Measurements from ENCODE around the gene TAF11L13.
"Not testable (repeated sequence)": the region's sequence is repeated elsewhere in the genome, so short reads cannot be mapped to it uniquely, and the experiment has no call there.

Gene TAF11L13

DNA sequence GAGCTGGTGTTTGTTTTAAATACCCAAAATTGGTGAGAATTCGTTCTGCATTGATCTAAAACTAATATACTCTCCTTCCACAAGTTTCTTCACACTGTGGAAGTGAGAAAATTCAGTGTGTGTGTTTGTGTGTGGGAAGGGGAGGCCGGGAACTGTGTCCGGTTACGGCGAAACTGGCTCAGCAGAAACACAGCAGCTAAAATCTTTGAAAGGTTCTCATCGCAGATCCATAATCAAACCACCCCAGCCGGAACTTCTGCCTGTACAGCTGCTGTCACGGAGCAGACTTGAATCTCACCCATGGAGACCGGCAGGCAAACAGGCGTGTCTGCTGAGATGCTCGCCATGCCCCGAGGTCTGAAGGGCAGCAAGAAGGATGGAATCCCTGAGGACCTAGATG lies at the start of gene TAF11L13:
TSS of gene TAF11L13 (plus strand) at position 301 of the 400 bp plus-strand sequence.
- not testable (repeated sequence) for DNase-seq (ENCODE audit: low read depth)

DNA sequence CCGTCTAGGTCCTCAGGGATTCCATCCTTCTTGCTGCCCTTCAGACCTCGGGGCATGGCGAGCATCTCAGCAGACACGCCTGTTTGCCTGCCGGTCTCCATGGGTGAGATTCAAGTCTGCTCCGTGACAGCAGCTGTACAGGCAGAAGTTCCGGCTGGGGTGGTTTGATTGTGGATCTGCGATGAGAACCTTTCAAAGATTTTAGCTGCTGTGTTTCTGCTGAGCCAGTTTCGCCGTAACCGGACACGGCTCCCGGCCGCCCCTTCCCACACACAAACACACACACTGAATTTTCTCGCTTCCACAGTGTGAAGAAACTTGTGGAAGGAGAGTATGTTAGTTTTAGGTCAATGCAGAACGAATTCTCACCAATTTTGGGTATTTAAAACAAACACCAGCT lies 46.2 kb upstream of the TAF11L13 start, which contains the start of gene TAF11L7:
TSS of gene TAF11L7 (minus strand) at position 101 of the 400 bp plus-strand sequence.
- not testable (repeated sequence) for DNase-seq (ENCODE audit: low read depth)

DNA sequence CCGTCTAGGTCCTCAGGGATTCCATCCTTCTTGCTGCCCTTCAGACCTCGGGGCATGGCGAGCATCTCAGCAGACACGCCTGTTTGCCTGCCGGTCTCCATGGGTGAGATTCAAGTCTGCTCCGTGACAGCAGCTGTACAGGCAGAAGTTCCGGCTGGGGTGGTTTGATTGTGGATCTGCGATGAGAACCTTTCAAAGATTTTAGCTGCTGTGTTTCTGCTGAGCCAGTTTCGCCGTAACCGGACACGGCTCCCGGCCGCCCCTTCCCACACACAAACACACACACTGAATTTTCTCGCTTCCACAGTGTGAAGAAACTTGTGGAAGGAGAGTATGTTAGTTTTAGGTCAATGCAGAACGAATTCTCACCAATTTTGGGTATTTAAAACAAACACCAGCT lies 41.0 kb upstream of the TAF11L13 start, which contains the start of gene TAF11L8:
TSS of gene TAF11L8 (minus strand) at position 101 of the 400 bp plus-strand sequence.
- not testable (repeated sequence) for DNase-seq (ENCODE audit: low read depth)

DNA sequence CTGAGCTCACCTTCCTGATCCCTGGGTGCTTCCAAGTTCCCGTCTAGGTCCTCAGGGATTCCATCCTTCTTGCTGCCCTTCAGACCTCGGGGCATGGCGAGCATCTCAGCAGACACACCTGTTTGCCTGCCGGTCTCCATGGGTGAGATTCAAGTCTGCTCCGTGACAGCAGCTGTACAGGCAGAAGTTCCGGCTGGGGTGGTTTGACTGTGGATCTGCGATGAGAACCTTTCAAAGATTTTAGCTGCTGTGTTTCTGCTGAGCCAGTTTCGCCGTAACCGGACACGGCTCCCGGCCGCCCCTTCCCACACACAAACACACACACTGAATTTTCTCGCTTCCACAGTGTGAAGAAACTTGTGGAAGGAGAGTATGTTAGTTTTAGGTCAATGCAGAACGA lies 37.6 kb upstream of the TAF11L13 start, which contains the start of gene TAF11L9:
TSS of gene TAF11L9 (minus strand) at position 140 of the 400 bp plus-strand sequence.
- DNase-seq (ENCODE audit: low read depth), result not testable (repeated sequence)

DNA sequence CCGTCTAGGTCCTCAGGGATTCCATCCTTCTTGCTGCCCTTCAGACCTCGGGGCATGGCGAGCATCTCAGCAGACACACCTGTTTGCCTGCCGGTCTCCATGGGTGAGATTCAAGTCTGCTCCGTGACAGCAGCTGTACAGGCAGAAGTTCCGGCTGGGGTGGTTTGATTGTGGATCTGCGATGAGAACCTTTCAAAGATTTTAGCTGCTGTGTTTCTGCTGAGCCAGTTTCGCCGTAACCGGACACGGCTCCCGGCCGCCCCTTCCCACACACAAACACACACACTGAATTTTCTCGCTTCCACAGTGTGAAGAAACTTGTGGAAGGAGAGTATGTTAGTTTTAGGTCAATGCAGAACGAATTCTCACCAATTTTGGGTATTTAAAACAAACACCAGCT lies 34.2 kb upstream of the TAF11L13 start, which contains the start of gene TAF11L10:
TSS of gene TAF11L10 (minus strand) at position 101 of the 400 bp plus-strand sequence.
- not testable (repeated sequence) for DNase-seq (ENCODE audit: low read depth)

DNA sequence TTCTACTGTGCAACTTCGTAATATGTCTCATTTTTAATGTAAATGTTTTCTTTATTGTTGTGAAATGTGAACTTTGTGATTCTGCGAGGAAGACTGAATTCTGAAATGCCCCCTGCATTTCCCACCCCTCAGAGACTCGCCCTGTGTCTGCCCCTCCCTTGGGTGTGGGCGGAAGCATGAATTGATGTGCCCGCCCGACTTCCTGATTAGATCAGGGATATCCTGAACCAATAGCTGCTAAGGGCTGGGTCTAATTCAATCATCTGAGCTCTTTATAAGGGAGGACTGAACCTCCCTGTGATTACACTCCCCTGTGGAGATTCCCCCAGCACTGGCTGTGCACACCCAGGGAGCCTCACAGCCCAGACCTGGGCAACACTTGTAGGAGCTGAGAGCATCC lies 28.0 kb upstream of the TAF11L13 start, which contains the start of gene TAF11L11:
TSS of gene TAF11L11 (plus strand) at position 304 of the 400 bp plus-strand sequence.
- not testable (repeated sequence) for DNase-seq (ENCODE audit: low read depth)

DNA sequence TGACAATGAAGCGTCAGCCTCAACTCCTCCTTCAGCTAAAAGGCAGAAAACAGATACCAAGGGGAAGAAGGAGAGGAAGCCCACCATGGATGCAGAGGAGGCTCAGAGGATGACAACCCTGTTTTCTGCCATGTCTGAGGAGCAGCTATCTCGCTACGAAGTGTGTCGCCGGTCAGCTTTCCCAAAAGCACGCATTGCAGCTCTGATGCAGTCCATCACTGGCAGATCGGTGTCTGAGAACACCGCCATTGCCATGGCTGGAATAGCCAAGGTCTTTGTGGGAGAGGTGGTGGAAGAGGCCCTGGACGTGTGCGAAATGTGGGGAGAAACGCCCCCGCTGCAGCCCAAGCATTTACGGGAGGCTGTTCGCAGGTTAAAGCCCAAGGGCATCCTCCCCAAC lies 26.9 kb upstream of the TAF11L13 start:
- no peak for DNase-seq (ENCODE audit: low read depth)

DNA sequence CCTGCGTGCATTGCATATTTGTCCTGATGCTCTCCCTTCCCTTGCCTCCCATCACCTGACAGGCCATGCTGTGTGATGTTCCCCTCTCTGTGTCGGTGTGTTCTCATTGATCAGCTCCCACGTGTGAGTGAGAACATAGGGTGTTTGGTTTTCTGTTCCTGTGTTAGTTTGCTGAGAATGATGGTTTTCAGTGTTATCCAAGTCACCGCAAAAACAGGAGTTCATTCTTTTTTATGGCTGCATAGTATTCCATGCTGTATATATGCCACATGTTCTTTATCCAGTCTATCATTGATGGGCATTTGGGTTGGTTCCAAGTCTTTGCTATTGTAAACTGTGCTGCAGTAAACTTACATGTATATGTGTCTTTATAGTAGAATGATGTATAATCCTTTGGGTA lies 24.4 kb upstream of the TAF11L13 start:
- not testable (repeated sequence) for DNase-seq (ENCODE audit: low read depth)

DNA sequence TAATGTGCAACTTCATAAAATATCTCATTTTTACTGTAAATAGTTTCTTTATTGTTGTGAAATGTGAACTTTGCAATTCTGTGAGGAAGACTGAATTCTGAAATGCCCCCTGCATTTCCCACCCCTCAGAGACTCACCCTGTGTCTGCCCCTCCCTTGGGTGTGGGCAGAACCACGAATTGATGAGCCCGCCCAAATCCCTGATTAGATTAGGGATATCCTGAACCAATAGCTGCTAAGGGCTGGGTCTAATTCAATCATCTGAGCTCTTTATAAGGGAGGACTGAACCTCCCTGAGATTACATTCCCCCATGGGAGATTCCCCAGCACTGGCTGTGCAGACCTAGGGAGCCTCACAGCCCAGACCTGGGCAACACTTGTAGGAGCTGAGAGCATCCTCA lies 21.8 kb upstream of the TAF11L13 start, which contains the start of gene TAF11L12:
TSS of gene TAF11L12 (plus strand) at position 301 of the 400 bp plus-strand sequence.
- DNase-seq (ENCODE audit: low read depth), result not testable (repeated sequence)

DNA sequence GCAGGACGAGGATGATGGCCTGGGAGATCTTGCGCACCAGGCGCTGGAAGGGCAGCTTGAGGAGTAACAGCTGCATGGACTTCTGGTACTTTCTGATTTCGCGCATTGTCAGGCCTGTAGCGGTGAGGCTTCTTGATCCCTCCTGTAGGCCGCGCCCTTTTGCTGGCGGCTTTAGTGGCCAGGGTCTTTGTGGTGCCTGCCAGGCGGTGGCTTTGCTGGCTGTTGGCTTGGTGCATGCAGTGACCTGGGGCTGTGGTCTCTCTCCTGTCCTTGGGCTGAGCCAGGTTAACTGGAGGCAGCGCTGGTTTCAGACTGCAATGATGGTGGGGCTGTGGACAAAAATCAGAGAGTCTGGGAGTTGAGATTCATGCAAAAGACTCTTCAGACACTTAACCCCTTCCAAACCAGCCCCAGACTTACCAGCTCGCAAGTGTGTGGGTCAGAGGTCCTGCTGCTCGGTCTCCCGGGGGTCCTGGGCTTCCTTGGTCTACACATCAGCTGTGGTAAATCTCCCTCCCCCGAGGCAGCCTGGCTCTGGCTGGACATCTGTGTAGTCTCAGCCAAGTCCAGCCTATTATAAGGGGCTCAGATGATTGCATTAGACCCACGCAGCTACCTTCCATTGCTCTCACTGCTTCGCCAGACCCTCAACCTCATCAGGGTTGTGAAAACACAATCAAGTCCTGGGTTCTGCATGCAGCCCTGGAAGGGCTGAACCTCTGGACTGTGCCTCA lies 16.8 kb upstream of the TAF11L13 start:
- DNase-seq (ENCODE audit: low read depth), result no peak

DNA sequence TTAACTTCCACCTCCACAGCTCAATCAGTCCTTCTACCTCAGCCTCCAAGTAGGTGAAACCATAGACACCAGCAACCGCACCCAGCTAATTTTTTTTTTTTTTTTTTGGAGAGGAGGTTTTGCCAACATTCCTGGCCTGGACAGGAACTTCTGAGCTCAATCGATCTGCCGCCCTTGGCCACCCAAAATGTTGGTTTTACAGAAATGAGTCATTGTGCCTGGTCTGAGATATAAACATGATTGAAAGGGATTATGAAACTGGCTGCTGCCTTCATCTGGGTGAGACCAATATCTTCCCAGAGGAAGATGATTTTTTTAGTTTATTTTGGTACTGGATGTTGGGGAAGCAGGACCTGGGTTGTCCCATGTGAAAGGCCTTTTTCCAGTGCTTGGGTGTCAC lies 12.5 kb upstream of the TAF11L13 start:
- no peak for DNase-seq (ENCODE audit: low read depth)

DNA sequence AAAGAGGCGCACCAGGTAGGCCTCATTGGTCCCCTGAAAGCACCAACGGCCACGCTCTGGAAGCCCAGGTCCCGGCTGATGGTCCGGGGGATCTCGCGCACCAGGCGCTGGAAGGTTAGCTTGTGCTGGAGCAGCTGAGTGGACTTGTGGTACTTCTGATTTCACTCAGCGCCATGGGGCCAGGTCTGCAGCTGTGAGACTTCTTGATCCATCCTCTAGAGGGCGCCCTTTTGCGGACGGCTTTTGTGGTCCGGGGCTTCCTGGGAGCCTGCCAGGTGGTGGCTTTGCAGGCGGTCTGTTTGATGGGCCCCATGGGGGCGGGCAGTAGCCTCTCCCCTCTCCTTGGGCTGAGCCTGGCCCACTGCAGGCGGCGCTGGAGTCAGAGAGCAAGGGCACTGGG lies 11.3 kb upstream of the TAF11L13 start:
- no peak for DNase-seq (ENCODE audit: low read depth)

DNA sequence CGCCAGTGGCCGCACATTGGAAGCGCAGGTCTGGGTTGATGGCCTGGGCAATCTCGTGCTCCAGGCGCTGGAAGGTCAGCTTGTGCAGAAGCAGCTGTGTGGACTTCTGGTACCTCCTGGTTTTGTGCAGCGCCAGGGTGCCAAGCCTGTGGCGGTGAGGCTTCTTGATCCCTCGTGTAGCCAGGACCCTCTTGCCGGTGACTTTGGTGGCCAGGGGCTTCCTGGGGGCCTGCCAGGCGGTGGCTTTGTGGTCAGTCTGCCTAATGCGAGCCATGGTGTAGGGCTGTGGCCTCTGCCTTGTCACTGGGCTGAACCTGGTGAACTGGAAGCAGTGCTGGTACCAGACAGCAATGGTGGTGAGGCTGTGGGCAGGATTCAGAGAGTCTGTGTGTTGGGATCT lies 6.2 kb upstream of the TAF11L13 start:
- DNase-seq (ENCODE audit: low read depth), result no peak

DNA sequence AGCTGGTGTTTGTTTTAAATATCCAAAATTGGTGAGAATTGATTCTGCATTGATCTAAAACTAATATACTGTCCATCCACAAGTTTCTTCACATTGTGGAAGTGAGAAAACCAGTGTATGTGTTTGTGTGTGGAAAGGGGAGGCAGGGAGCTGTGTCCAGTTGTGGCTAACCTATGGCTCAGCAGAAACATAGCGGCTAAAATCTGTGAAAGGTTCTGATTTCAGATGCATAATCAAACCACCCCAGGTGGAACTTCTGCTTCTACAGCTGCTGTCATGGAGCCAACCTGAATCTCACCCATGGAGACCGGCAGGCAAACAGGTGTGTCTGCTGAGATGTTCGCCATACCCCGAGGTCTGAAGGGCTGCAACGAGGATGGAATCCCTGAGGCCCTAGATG lies 2.3 kb downstream of the TAF11L13 start, which contains the start of gene TAF11L14:
TSS of gene TAF11L14 (plus strand) at position 301 of the 400 bp plus-strand sequence.
- no peak for DNase-seq (ENCODE audit: low read depth)

DNA sequence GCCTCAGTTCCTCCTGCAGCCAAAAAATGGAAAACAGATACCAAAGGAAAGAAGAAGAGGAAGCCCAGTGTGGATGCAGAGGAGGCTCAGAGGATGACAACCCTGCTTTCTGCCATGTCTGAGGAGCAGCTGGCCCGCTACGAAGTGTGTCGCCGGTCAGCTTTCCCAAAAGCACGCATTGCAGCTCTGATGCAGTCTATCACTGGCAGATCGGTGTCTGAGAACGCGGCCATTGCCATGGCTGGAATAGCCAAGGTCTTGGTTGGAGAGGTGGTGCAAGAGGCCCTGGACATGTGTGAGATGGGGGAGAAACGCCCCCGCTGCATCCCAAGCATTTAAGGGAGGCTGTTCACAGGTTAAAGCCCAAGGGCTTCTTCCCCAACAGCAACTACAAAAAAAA lies 17.3 kb downstream of the TAF11L13 start:
- not testable (repeated sequence) for DNase-seq (ENCODE audit: low read depth)

DNA sequence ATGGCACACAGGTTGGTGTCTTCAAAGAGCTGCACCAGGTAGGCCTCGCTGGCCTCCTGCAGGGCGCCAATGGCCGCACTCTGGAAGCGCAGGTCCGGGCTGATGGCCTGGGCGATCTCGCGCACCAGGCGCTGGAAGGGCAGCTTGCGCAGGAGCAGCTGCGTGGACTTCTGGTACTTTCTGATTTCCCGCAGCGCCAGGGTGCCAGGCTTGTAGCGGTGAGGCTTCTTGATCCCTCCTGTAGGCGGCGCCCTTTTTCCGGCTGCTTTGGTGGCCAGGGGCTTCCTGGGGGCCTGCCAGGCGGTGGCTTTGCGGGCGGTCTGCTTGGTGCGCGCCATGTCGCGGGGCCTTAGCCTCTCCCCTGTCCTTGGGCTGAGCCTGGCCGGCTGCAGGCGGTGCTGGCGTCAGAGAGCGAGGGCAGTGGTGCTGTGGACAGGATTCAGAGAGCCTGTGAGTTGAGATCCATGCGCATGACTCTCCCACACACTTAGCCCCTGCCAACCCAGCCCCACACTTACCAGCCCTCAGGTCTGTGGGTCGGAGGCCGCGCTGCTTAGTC lies 23.4 kb downstream of the TAF11L13 start:
- DNase-seq (ENCODE audit: low read depth), result not testable (repeated sequence)

DNA sequence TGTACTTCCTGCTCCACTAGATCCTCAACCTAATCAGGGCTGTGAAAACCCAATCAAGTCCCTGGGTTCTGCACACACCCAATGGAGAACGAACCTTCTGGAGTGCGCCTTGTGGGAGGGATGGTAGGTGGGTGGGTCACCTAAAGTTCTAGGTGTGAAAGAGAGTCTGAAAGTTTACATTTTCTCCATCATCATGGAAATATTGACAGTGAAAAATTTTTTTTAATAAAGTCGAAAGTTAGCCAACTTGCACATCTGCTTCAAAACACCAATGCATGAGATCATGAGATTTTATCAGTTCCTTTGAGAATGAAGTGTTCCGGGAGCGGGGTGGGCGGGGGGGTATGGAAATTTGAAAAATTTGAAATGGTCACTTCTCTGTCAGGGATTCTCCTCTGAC lies 24.0 kb downstream of the TAF11L13 start:
- no peak for DNase-seq (ENCODE audit: low read depth)

DNA sequence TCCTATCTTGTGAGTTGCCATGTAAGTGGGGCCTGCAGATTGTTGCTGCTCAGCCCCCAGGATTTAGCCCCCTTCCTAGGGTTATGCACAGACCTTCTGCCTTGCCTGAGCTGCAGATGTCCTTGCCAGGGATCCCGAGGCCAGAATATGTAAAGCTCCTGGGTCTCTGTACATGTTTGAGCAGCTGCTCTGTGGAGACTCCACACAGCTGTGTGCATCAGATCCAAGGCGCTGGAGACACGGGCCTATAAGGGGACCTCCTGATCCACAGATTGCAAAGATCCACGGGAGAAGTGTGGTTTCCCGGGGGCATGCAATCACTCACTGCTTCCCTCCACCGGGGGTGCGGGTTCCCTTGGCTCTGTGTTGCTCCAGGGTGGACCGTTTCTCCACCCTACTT lies 31.3 kb downstream of the TAF11L13 start:
- no peak for DNase-seq (ENCODE audit: low read depth)

DNA sequence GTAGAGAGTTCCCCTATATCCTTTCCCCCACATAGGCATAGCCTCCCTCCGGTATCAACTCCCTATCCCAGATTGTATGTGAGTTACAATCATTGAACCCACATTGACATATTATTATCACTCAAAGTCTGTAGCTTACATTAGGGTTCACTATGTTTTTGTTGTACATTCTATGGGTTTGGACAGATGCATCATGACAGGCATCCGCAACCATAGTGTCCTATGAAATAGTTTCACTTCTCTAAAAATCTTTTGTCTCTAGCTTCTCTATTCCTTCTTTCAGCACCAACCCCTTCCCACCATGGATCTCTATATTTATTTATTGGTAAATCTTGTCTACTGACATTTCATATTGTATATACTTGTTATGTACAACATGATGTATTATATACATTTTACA lies 33.9 kb downstream of the TAF11L13 start:
- no peak for DNase-seq (ENCODE audit: low read depth)

DNA sequence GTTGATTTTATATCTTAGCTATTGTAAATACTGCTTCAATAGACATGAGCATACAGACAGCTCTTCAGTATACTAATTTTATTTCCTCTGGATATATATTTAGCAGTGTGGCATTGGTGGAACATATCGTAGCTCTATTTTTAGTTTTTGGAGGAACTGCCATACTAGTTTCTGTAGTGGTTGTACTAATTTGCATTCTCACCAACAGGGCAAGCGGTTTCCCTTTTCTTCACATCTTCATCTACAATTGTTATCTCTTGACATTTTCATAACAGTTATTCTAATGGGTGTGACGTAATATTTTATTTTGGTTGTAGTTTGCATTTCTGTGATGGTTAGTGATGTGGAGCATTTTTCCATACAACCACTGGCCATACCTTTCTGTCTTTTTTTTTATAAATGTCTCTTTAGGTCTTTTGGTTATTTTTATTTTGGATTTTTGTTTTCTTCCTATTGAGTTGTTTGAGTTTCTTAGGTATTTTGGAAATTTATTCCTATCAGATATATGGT lies 34.9 kb downstream of the TAF11L13 start:
- no peak for DNase-seq (ENCODE audit: low read depth)

DNA sequence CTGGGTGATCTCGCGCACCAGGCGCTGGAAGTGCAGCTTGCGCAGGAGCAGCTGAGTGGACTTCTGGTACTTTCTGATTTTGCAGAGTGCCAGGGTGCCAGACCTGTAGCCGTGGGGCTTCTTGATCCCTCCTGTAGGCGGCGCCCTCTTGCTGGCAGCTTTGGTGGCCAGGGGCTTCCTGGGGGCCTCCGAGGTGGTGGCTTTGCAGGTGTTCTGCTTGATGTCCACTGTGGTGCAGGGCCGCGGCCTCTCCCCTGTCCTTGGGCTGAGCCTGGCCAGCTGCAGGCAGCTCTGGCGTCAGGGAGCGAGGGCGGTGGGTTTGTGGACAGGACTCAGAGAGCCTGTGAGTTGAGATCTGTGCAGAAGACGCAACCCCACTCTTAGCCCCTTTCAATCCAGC lies 38.5 kb downstream of the TAF11L13 start:
- DNase-seq (ENCODE audit: low read depth), result no peak

DNA sequence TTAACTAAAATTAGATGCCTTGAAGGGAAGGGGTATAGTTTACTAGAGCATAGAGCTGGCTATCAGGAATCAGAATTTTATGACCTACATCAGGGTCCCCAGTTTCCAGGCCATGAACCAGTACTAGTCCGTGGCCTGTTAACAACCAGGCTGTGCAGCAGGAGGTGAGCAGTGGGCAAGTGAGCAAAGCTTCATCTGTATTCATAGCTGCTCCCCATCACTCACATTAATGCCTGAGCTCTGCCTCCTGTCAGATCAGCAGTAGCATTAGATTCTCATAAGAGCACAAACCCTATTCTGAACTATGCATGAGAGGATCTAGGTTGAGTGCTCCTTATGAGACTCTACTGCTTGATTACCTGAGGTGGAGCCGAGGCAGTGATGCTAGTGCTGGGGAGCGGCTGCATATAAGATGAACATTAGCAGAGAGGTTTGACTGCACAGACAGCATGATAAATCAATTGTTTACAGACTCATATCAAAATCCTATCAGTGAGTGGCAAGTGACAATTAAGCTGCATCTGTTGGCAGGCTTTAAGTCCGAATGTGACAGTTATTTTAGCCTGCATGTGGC lies 47.0 kb downstream of the TAF11L13 start:
- no peak for DNase-seq (ENCODE audit: low read depth)

Data from activated T-cell treated with anti-CD3 and anti-CD28 coated beads for 1 hour (primary cell).